Kasumi-1 (cell line): ENCODE data around the gene ANO1.

Experiments used
- DNase-seq, 2 experiments: peaks; one replicate each; lab custom pipeline; 2025; lab: John Stamatoyannopoulos, UW

ANO1 gene

DNA sequence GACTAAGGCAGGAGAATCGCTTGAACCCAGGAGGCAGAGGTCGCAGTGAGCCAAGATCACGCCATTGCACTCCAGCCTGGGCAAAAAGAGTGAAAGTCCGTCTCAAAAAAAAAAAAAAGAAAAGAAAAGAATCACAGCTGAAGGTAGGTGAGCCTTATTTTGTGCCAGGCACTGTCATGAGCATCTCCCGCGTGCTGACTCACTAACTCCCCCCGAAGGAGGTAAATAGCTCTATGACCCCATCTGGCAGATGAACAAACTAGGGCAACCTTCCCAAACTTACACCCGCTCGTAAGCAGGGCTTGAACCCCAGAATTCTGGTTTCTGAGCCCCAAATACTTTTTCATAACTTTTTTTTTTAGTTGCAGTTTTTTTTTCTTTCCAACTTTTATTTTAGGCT lies 60.3 kb downstream of the ANO1 start:
- no peak for DNase-seq

DNA sequence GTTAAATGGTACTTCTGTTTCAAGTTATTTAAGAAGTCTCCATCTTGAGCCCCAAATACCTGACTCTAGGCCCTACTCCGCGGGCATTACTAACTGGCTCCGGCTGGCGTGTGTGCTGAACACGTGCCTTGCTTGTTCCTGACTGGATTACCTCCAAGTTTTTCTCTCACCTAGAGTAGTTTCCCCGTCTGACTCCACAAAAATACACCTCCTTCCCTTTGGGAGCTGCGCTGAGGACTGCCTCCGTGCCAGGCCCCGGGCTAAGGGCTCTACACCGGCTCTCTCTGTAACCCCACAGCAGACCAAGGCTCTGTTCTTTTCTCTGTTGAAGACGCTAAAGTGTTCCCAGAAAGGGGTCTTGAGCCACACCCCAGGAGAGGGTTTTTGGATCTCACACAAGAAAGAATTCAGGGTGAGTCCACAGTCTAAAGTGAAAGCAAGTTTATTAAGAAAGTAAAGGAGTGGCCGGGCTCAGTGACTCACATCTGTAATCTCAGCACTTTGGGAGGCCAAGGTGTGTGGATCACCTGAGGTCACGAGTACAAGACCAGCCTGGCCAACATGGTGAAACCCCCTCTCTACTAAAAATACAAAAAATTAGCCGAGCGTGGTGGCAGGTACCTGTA lies 61.8 kb downstream of the ANO1 start:
- no peak for DNase-seq

DNA sequence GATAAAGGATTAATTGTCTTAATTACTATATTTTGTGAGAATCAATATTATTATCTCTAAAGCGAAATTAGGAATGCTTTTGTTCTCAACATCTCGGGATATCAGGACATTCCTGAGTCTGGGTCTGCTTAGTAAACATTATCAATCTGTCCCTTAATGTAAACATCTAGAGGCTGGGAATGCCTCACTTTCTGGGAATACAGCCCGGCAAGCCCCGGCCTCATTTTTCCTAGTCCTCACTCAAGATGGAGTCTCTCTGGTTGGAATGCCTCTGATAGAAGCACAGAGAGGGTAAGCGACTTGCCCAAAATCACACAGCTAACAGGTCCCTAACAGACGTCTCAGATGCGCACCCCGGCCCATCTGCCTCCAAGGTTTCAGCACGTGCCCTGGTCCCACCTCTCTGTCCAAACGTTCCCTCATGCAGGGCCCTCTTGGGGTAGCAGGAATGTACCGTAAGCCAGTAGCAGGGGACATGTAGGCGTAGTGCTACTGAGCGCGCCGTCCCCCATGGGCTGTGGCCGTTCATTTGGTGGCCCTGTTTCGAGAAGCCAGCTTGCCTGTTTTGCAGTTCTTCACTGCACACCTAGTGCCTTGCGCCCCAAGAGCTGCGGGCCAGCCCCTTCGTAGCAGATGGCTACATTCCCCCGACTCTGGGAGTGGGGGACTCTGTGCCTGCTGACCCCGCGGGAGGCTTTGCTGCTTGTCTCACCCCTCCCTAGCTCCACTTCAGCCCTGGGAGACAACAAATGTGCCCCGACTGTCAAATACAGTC lies 62.8 kb downstream of the ANO1 start:
- DNase-seq, result no peak

DNA sequence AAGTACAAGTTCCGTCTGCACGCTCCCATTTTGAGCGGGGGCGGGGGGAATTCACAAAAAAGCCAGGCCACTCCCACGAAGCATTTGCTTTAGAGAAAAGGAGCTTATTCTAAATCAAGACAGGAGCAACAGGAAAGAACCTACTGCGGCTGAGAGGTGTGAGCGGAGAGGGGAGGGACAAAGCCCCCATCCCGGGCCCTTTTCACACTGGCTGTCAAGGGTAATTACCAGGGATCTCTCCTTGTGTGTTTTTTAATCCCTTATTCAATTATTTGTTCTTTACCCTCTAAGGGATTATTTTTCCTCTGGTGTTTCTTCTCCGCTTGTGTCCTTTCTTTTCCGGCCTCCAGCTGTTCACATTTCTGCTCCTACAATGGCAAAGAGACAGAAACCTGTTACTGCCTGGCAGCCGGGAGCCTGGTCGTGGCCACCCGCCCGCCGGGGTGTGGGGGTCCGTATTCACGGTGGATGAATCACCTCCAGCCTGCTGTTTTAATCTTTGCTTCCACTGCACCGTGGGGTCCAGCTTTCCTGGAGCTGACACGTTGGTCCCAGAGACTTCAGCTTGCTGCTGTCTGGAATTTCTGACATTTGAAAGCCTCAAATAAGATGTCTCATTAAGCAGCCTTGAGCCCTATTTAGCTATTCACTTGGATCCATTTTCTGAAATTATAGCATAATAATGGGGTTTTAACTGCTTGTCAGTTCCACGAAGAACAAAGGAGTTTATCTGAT lies 63.5 kb downstream of the ANO1 start:
- no peak for DNase-seq

DNA sequence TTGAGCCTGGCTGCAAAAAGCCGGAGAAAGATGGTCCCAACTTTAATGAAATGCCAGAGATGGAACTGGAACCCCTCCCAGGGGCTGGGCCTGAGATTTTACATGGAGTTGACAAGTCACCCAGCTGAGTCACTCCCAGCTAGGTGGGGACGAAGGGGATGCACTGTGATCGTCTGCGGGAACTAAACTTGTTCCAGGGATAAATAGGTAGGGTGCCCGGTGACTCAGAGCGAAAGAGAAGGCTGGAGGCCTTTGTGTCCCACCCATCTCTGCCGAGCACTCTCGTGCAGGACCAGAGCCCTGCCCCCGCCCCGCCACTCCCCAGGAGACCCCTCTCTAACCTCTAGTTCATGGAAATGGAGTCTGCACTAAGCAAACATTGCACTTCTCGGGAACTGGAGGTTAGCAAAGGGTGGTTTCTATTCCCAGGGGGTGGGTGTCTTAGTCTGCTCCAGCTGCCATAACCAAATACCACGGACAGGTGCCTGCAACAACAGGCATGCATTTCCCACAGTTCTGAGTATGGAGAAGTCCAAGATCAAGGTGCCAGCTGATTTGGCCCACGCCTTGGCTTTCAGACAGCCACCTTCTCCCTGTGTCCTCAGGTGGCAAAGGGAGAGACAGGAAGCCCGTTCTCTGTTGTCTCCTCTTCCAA lies 64.2 kb downstream of the ANO1 start:
- no peak for DNase-seq

DNA sequence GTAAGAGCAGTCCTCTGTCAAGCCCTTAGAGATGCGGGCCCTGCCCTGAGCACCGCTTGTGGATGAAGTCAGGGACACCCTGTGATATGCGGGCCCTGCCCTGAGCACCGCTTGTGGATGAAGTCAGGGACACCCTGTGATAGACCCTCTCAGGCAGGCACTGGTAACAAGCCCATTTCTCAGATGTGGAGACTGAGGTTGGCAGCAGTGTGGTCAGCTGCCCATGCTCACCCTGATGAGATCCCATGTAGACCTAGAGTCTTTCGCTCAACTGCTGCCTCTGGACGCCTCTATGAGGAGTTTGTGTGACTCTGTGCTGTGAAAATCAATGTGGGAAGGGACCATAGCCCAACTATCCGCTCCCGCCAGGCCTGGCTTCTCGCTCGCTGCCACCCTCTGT lies 66.1 kb downstream of the ANO1 start:
- no peak for DNase-seq

DNA sequence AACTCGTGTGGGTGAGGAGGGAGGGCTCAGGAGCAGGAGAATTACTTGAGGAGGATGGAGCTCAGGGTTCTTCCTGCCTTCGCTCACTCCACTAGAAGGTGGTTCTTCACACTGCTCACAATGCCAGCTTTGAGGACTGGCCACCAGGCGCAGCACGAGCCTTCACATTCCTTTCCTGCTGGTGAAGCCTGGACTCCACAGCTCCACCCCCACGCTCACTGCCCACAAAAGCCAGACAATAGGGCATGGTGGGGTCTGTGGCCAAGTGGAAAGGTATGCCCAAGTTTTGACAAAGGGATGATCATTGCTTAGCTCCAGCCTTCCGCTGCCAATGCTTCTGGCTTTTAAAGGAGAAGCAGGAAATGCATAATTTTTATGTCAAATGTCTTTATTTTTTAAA lies 67.0 kb downstream of the ANO1 start:
- DNase-seq, result no peak

DNA sequence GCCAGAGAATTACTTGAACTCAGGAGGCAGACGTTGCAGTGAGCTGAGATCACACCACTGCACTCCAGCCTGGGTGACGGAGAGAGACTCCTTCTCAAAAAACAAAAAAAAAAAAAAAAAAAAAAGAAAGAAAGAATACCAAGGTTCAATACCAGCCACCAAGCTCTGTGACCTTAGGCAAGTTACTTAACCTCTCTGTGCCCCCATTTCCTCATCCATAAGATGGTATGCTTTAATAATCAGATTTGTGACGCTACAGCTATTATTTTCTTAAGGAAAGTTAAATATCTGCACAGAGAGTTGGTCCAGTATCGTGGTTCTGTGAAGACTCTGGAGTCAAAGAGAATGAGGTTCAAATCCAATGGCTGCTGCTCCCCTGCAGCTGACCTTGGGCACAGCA lies 67.7 kb downstream of the ANO1 start:
- no peak for DNase-seq

DNA sequence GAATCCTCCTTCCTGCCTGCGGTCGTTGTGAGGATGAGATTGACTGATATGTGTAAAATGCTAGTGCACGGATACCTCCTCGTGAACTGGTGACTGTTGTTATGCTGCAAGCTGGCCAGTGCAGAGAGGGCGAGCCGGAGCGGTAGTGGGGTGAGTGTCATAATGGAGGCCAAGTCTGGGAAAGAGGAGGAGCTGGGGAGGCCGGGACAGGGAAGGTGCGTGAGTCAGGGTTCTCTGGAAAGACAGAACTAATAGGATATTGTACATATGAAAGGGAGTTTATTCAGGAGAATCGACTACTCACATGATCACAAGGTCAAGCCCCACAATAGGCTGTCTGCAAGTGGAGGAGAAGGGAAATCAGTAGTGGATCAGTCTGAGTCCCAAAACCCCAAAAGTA lies 68.2 kb downstream of the ANO1 start:
- DNase-seq, result no peak

DNA sequence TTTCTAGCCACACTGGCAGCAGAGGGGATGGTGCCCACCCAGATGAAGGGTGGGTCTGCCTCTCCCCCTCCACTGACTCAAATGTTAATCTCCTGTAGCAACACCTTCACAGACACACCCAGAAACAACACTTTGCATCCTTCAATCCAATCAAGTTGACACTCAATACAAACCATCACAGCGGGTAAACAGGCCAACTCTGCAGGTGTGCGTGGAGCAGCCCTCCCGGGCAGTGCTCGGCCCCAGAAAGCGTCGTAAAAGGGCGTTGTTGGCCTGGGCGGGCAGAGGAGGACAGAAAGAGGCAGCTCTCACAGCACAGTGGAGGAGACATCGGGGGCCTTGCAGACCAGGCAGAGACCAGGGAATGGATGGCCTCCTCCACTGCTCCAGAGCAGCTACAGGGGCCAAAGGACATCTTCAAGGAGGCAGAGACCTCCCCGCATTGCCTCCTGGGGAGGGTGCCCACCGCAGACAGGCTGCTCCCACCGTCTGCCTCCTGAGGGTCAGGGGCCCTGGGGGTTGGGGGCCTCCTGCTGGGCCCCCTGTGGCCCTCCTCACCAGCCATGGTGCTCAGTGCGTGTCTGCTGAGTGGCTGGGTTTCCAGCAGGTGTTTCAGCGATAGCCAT lies 68.9 kb downstream of the ANO1 start:
- no peak for DNase-seq

DNA sequence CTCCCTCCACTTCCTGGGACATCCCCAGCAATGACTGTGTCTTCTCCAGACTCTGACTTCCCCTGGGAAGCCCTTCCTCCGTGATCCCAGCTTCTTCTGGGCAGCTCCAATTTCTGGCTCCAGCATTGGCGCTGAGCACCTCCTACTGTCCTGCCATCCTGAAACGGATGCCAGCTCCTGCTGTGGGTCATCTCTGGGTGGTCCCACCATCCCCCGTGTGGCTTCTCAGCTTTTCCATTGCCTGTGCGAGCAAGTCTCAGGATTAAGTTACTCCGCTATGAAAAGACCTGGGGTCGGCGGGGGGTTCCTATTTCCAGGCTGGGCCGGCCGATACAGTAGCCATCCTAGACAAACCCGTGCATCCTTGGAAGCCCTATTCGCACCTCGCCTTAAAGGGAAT lies 69.6 kb downstream of the ANO1 start:
- DNase-seq, result no peak

DNA sequence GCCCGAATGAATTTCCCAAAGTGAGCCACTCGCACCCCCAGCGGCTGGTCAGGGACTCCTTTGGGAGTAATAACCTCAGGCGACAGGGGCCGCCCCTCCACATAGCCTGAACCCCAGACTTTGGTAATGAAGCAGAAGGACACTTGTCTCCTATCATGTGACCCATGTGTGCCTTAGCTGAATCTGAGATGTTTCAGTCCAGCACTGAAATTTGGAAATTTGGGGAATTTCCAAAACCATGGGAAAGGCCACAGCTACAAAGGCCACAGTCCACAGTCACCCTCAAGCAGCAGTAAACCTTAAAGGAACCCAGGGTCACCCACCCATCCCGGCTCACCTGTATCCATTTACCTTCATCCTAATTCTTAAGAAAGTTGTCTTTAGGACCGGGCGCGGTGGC lies 73.6 kb downstream of the ANO1 start:
- no peak for DNase-seq

DNA sequence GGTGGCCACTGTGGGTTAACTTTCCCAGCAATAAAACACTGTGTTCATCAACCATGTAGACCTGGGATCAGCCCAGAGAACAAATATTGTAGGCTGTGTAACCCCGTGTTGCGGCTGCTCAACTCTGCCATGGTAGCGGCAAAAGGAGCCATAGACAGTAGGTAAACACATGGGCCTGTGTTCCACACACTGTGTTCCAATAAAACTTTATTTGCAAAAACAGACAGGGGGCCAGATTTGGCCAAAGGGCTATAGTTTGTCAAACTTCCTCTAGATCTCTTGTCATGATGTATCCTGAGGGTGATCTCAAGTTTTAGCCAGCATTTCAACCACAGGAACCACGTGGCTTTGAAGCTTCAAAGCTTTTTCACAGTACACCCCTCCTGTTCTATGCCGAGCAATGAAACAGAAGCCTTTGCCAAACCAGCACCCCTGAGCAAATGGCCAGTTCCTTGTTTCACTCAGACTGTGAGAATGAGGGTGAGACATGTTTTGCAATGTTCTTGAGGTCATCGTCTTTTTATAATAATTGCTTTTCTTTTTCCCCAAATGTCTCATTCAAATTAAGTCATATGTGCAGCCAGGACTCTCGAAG lies 75.1 kb downstream of the ANO1 start:
- peak; percentile 19 to 22 for DNase-seq

DNA sequence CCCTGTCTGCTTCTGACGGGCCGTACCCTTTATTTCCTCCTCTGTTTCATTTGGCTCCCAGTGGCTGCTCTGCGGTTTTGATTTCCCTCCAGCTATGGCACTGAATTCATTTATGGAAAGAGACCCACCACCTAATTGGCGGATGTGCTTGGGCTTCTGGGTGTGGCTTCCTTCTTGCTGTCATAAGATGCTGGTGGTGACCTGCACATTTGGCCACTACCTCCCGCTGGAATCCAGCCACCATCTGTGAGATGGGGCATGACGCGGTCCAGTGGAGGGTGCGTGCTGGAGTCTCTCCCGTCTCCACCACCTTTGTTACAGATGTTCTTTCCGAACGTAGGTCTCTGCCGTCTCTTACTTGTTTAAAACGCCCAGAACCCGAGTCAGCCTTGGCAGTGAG lies 77.3 kb downstream of the ANO1 start:
- DNase-seq, result no peak

DNA sequence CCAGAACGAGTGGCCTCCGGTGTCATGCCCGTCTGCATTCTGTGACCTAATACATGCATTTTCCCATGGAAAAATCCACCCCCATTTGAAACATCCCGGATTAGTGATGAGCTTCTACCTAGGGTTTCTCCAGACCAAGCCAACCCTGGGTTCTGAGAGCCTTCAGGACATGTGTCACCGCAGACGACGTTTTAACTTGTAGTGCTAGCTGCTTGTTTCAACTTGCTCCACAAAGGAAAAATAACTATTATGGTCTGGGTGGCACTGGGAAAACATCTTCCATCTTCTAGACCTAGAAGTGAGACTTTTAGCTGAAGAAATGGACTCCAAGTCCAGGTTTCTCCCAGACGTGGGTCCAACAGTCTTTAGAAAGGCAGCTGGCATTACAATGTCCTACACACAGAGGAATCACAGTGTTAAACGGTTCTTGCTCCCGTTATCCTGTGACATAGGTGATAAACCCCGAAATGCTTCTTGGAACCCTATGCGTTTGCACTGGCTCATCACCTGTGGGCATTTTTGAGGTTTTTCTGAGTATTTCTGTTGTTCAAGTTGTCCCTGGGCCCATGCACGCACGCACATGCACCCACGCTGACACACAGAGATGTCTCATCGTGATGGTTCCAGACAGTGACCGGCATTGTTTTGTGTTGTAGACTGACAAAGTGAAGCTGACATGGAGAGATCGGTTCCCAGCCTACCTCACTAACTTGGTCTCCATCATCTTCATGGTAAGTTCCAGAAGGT lies 78.3 kb downstream of the ANO1 start:
- DNase-seq, result no peak

DNA sequence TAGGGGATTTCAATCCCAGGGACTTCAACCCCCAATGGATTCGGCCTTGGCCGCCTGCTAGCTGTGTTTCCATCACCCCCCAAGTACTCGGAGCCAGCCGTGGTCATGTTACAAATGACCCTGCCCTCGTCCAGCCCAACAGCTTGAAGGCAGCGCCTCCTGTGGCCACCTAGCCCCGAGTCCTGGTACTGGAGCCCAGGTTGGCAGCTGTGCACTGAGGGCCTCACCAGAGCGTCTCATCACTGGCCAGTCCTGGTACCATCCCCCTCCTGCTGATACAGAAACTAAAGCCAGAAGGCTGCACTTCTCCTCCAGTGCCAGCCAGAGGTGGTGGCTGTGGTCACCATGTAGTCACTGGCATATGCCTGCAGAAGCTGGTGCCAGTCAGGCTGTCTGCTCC lies 80.1 kb downstream of the ANO1 start:
- no peak for DNase-seq

DNA sequence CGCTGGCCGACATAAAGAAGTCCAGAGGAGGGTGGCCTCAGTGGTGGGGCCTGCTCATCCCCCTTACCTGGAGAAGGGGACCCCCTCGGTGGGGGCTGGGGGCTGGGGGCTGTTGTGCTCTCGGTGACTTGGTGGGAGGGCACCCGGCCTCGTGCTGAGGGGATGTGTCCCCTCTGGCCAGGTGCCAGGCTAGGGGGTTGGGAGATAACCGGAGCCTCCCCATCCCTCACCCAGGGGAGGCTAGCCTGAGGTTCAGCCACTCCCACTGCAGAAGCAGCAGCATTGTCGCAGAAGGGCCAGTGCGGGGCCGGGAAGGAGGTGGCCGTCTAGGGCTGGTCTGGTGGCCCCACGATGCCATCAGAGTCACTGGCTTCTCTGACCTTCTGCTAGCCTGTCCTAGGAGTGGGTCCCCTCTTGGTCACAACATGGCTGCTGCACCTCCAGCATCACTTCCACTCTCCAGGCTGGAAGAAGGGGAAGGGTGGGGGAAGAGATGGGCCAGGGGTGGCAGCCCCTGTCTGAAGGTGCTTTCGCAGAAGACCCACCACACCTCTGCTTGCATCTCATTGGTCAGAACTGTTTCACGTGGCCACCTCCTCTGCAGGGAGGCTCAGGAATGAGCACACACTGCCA lies 80.8 kb downstream of the ANO1 start:
- DNase-seq, result no peak

DNA sequence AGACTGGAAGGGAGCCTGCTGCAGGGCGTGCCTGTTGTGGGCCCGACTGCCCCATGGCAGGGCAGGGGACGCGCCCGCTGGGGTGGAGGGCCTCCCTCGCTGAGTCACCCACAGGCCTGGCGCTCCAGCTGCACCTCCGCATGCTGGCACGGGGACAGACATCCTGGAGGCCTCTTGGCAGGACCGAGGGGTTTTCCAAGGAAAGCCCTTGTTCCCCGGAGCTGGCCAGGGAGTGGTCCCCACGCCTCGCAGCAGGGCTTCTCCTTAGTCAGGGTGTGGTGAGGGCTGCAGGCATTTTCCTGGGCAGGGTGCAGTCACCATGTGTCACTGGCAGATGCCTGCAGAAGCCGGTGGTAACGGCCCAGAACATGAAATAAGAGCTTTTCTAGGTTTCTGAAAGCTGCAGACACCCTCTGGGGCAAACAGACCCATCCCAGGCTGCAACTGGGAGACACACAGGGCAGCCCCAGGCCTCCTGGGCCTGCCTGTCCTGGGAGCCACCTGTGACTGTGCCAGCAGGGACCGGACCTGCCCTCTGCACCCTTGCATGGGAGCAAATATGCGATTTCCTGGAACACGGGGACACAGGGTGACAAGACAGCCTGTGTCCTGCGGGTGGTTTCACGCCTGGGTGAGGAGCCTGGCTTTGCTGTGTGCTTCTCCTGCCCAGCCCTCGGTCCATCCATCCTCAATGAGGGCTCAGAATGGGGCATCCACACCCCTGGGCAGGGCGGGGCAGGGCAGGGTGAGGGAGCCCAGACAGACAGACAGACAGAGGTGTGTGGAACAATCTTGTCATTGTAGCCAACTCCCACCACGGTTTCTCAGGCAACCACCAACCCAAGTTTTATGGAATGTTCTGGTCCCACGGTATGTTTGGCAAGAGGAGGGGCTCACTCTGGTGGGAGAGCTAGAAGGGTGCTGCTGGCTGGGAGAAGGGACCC lies 81.8 kb downstream of the ANO1 start:
- no peak for DNase-seq

DNA sequence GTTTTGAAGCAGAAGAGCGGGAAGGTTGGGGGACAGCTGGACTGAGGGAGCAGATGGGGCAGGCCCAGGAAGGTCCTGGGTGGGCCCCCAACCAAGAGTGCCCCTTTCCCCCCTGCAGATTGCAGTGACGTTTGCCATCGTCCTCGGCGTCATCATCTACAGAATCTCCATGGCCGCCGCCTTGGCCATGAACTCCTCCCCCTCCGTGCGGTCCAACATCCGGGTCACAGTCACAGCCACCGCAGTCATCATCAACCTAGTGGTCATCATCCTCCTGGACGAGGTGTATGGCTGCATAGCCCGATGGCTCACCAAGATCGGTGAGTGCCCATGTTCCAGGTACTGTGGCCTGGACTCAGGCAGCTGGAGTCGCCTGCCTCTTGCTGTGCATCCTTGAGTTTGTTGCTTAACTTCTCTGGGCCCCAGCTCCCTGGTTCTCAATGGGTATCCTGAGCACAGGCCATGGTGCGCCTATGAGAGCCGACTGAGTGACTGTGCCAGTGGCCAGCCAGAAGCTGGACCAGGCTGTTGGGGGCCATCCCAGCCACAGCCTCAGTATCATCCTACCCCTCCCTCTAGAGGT lies 83.0 kb downstream of the ANO1 start:
- DNase-seq, result no peak
